Measurements from ENCODE around the gene CREB5.

The CREB5 gene

GRCh38 chr7:28516390-28517172 is 104.3 kb downstream of the CREB5 start:
- DNase-seq (ENCODE audit: low read depth), result no peak

- no peak for DNase-seq (ENCODE audit: low read depth)
These were observed 104.9 kb downstream of the CREB5 start for GRCh38 chr7:28517206-28517605.

GRCh38 chr7:28517606-28518005 is 105.3 kb downstream of the CREB5 start:
- no peak for DNase-seq (ENCODE audit: low read depth)

- DNase-seq (ENCODE audit: low read depth), result no peak
These were observed 108.0 kb downstream of the CREB5 start for GRCh38 chr7:28520074-28521015.

- DNase-seq (ENCODE audit: low read depth), result no peak
These were observed 112.7 kb downstream of the CREB5 start for GRCh38 chr7:28524978-28525377.

- DNase-seq (ENCODE audit: low read depth), result no peak
These were observed 116.6 kb downstream of the CREB5 start for GRCh38 chr7:28528899-28529298.

- no peak for DNase-seq (ENCODE audit: low read depth)
These were observed 117.4 kb downstream of the CREB5 start for GRCh38 chr7:28529755-28530154.

- DNase-seq (ENCODE audit: low read depth), result no peak
These were observed 118.0 kb downstream of the CREB5 start for GRCh38 chr7:28530175-28530802.

- no peak for DNase-seq (ENCODE audit: low read depth)
These were observed 118.5 kb downstream of the CREB5 start for GRCh38 chr7:28530803-28531175.

- DNase-seq (ENCODE audit: low read depth), result no peak
These were observed 119.0 kb downstream of the CREB5 start for GRCh38 chr7:28531291-28531690.

GRCh38 chr7:28532181-28532580 is 119.9 kb downstream of the CREB5 start:
- DNase-seq (ENCODE audit: low read depth), result no peak

GRCh38 chr7:28533267-28533666 is 120.9 kb downstream of the CREB5 start:
- DNase-seq (ENCODE audit: low read depth), result no peak

GRCh38 chr7:28533731-28534531 is 121.6 kb downstream of the CREB5 start:
- DNase-seq (ENCODE audit: low read depth), result no peak

GRCh38 chr7:28536259-28536658 is 123.9 kb downstream of the CREB5 start:
- DNase-seq (ENCODE audit: low read depth), result no peak

- no peak for DNase-seq (ENCODE audit: low read depth)
These were observed 127.1 kb downstream of the CREB5 start for GRCh38 chr7:28539289-28539981.

GRCh38 chr7:28542410-28542809 is 130.1 kb downstream of the CREB5 start:
- no peak for DNase-seq (ENCODE audit: low read depth)

- no peak for DNase-seq (ENCODE audit: low read depth)
These were observed 132.3 kb downstream of the CREB5 start for GRCh38 chr7:28544453-28545117.

- DNase-seq (ENCODE audit: low read depth), result no peak
These were observed 133.7 kb downstream of the CREB5 start for GRCh38 chr7:28546067-28546466.

- no peak for DNase-seq (ENCODE audit: low read depth)
These were observed 134.8 kb downstream of the CREB5 start for GRCh38 chr7:28547115-28547514.

- DNase-seq (ENCODE audit: low read depth), result no peak
These were observed 136.1 kb downstream of the CREB5 start for GRCh38 chr7:28548416-28548815.

GRCh38 chr7:28549998-28550397 is 137.7 kb downstream of the CREB5 start:
- DNase-seq (ENCODE audit: low read depth), result no peak
